GM12878 (cell line): ENCODE results near the gene CERT1. TPM values are rescaled to one million over a fixed set of nuclear protein-coding genes. Genes with fewer than 3 reads are reported as not detected.

Source experiments
- BACH1 ChIP-seq: fragments of 450-650 bp; IDR thresholded peaks from 2 replicates; pipeline ENCODE4 v1.6.1; 2017; ENCODE audit warnings: mild to moderate bottlenecking, borderline replicate concordance
- CUX1 ChIP-seq: IDR thresholded peaks from 2 replicates; pipeline ENCODE4 v1.6.1; 2012; ENCODE audit warnings: improper control_type of control experiment, low read depth, low read length; ENCODE audit not compliant: insufficient replicate concordance
- EGR1 ChIP-seq, 2 experiments: IDR thresholded peaks; 1 replicate in 1 of 2; 2 replicates in 1 of 2; pipeline ENCODE4 v1.6.1; 2011 to 2012; ENCODE audit warnings: low read depth in 2 of 2, low read length in 2 of 2, borderline replicate concordance in 1 of 2, mild to moderate bottlenecking in 1 of 2, moderate library complexity in 1 of 2
- RAD51 ChIP-seq: fragments of 450-650 bp; IDR thresholded peaks from 2 replicates; pipeline ENCODE4 v1.6.1; 2016; ENCODE audit warnings: moderate library complexity, mild to moderate bottlenecking, inconsistent platforms
- TAF1 ChIP-seq: IDR thresholded peaks from 2 replicates; pipeline ENCODE4 v1.6.1; 2011; ENCODE audit warnings: mild to moderate bottlenecking, low read depth, low read length, borderline replicate concordance
- TCF7 ChIP-seq: IDR thresholded peaks from 2 replicates; pipeline ENCODE4 v1.6.1; 2014; ENCODE audit warnings: antibody characterized with exemption, borderline replicate concordance
- polyA plus RNA-seq, 11 experiments: library from polyadenylated mRNA; depleted of rRNA in 4 of 11; unstranded in 6 of 11; stranded (reverse) in 5 of 11; fragments of >200 nt; fragmentation: Nextera tagmentation in 4 of 11; fragmentation: Illumina TruSeq in 1 of 11; extraction: Ambion mirVana in 4 of 11; extraction: Trizol in 1 of 11; gene quantifications; 1 replicate in 1 of 11; 2 replicates in 10 of 11; pipeline versions ENCODE4 v1.2.1 to v1.2.3, GENCODE V29; 2011 to 2016; ENCODE audit warnings: inconsistent platforms in 2 of 11, missing spikeins in 2 of 11, low read depth in 1 of 11
- total RNA-seq, 4 experiments: library from RNA; depleted of rRNA in 3 of 4; stranded (reverse); fragments of >200 nt in 3 of 4; fragmentation: Illumina TruSeq in 1 of 4; extraction: Trizol in 1 of 4; gene quantifications; 2 replicates each; pipeline versions ENCODE4 v1.2.1 to v1.2.3, GENCODE V29; 2013 to 2021

The CERT1 gene
- total and polyA plus RNA-seq, 10 of the 15 experiments (the other 5 are each of a cell fraction or from before 2014, with no cell fraction given): 7.7 to 36.7 (median 25.6) TPM

DNA sequence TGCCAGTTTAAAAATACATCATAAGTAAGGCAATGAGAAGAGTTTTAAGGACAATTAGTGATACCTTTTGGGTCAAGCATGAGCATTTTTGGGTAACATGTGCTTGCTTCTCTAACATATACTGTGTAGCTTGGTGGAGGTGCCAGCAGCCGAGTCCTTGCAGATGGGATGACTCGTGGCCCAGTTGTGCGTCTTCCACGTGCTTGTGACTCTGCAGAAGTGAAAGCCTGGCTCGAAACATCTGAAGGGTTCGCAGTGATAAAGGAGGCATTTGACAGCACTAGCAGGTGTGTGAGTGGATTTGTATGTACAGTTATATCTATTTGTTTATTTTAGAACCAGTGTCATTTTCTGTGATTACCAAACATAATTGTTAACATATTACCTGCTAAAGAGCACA lies 156.2 kb downstream of the CERT1 start (continued):
- TF ChIP-seq CUX1 (no peak), RAD51 (no peak), BACH1 (no peak), TAF1 (no peak), EGR1 (IDR thresholded peaks at IDR 0.05; ENCODE audit: borderline replicate concordance in 1 of 2, low read depth in 2 of 2, low read length in 2 of 2) (no peak), TCF7 (no peak)
